HepG2 (cell line): ENCODE results near the gene MT1F. TPM values are rescaled to one million over a fixed set of nuclear protein-coding genes. Genes with fewer than 3 reads are reported as not detected.
A peak's percentile ranks its signal among the peaks of the same experiment; 100 is the strongest.

ENCODE experiments used
- ATAC-seq: fragments of 200-7000 bp; cut with Tn5 transposase; 3 replicates; pipeline ENCODE4 v1.9.1; 2020; ENCODE audit warnings: mild to moderate bottlenecking, moderate library complexity
- BruUV-seq: library from RNA; stranded (reverse); fragments of 400-500 nt; replicated peaks from 2 replicates; lab custom pipeline; 2021; lab: Mats Ljungman, UMichigan
- CTCF ChIA-PET: fragments of 300-600 bp; formaldehyde crosslinking; extraction: SDS; loops from one replicate; lab custom pipeline; 2021; ENCODE audit warnings: low total read pairs, inconsistent platforms, low intra/inter-chr PET ratio; lab: Yijun Ruan, JAX
- POLR2A ChIA-PET: fragments of 350-600 bp; sonication (Branson Sonifier 250); formaldehyde crosslinking; loops from one replicate; lab custom pipeline; 2020; ENCODE audit warnings: antibody characterized with exemption, inconsistent platforms; lab: Yijun Ruan, JAX
- DNase-seq: peaks from one replicate; pipeline ENCODE4 v3.0.0-alpha.2; 2015; ENCODE audit warnings: low spot score
- FAIRE-seq: peaks from 3 replicates; lab custom pipeline; 2011; peaks lifted over from hg19 to GRCh38; lab: Jason Lieb, UNC
- H2AFZ ChIP-seq: one replicate; pipeline ENCODE4 v1.6.1; 2011; ENCODE audit warnings: low read length, inconsistent platforms
- H3K27ac ChIP-seq: fragments of 300-600 bp; 3 replicates; pipeline ENCODE4 v1.8.0; 2011; ENCODE audit warnings: mixed run types, mild to moderate bottlenecking, mixed read lengths, low read length, inconsistent platforms; ENCODE audit not compliant: insufficient read depth; ENCODE audit errors: extremely low read length
- H3K27me3 ChIP-seq, 2 experiments: fragments of 200-600 bp in 1 of 2; 2 replicates in 1 of 2; 3 replicates in 1 of 2; pipeline versions ENCODE4 v1.6.0 to v1.8.0; 2011; ENCODE audit warnings: low read length in 2 of 2, mild to moderate bottlenecking in 2 of 2, moderate library complexity in 2 of 2, inconsistent platforms in 1 of 2; ENCODE audit not compliant: insufficient read depth in 2 of 2, control insufficient read depth in 1 of 2
- H3K36me3 ChIP-seq, 2 experiments: fragments of 200-600 bp in 1 of 2; replicated peaks in 1 of 2; 2 replicates in 1 of 2; 3 replicates in 1 of 2; pipeline versions ENCODE4 v1.5.1 to v1.8.0; 2011; ENCODE audit warnings: low read length in 2 of 2, inconsistent platforms in 1 of 2; ENCODE audit not compliant: insufficient read depth in 2 of 2, control insufficient read depth in 1 of 2
- H3K4me1 ChIP-seq: 2 replicates; pipeline ENCODE4 v1.5.1; 2012; ENCODE audit warnings: low read length, inconsistent platforms; ENCODE audit not compliant: insufficient read depth
- H3K4me2 ChIP-seq: 2 replicates; pipeline ENCODE4 v1.6.0; 2011; ENCODE audit warnings: low read depth, low read length, inconsistent platforms
- H3K4me3 ChIP-seq, 3 experiments: fragments of 200-600 bp in 1 of 3; sonication (generic), shearing (Covaris generic) in 1 of 3; replicated peaks in 1 of 3; 2 replicates each; pipeline ENCODE4 v1.5.1; 2011 to 2016; ENCODE audit warnings: low read length in 3 of 3, inconsistent platforms in 2 of 3, low read depth in 2 of 3, mild to moderate bottlenecking in 2 of 3, control low read depth in 1 of 3, mixed read lengths in 1 of 3; ENCODE audit not compliant: insufficient read depth in 1 of 3
- H3K79me2 ChIP-seq: one replicate; pipeline ENCODE4 v1.6.1; 2011; ENCODE audit warnings: low read length, inconsistent platforms; ENCODE audit not compliant: insufficient read depth
- H3K9ac ChIP-seq: 2 replicates; pipeline ENCODE4 v1.6.0; 2011; ENCODE audit warnings: mild to moderate bottlenecking, low read depth, low read length, inconsistent platforms; ENCODE audit not compliant: insufficient read depth
- H3K9me3 ChIP-seq: 2 replicates; pipeline ENCODE4 v1.5.1; 2012; ENCODE audit warnings: mild to moderate bottlenecking, low read length
- H4K20me1 ChIP-seq: 2 replicates; pipeline ENCODE4 v1.6.0; 2011; ENCODE audit warnings: inconsistent platforms, mild to moderate bottlenecking, low read length, moderate library complexity; ENCODE audit not compliant: insufficient read depth
- ARHGAP35 ChIP-seq: sonication (generic); formaldehyde crosslinking; IDR thresholded peaks from 2 replicates; pipeline ENCODE4 v1.9.0; 2022; ENCODE audit warnings: mild to moderate bottlenecking, inconsistent platforms, moderate library complexity, missing genetic modification reagents, borderline replicate concordance
- ATF4 ChIP-seq, 2 experiments: fragments of 450-650 bp in 1 of 2; sonication (generic) in 1 of 2; formaldehyde crosslinking; IDR thresholded peaks; 2 replicates each; pipeline versions ENCODE4 v1.5.0 to v1.8.0; 2020 to 2022; ENCODE audit warnings: mild to moderate bottlenecking in 1 of 2, missing genetic modification reagents in 1 of 2
- HMGA1 ChIP-seq: sonication (generic); formaldehyde crosslinking; conservative IDR thresholded peaks from 2 replicates; pipeline ENCODE4 v1.4.0; 2020; ENCODE audit warnings: missing genetic modification reagents
- HNF4A ChIP-seq: sonication (generic); formaldehyde crosslinking; IDR thresholded peaks from 2 replicates; pipeline ENCODE4 v1.4.0; 2020; ENCODE audit warnings: missing genetic modification reagents
- HNRNPH1 ChIP-seq: fragments of 200-400 bp; formaldehyde crosslinking; optimal IDR thresholded peaks from 2 replicates; pipeline ENCODE3; 2017; ENCODE audit warnings: mild to moderate bottlenecking, low read depth, low read length
- HNRNPL ChIP-seq: fragments of 200-400 bp; formaldehyde crosslinking; IDR thresholded peaks from 2 replicates; pipeline ENCODE4 v1.6.1; 2017; ENCODE audit warnings: mild to moderate bottlenecking, low read depth, low read length
- IRF1 ChIP-seq: sonication (generic); formaldehyde crosslinking; IDR thresholded peaks from 2 replicates; pipeline ENCODE4 v1.4.0; 2020; ENCODE audit warnings: low read depth, mild to moderate bottlenecking, missing genetic modification reagents
- MTA1 ChIP-seq: sonication (generic); formaldehyde crosslinking; IDR thresholded peaks from 2 replicates; pipeline ENCODE4 v1.4.0; 2020; ENCODE audit warnings: missing genetic modification reagents, mild to moderate bottlenecking, borderline replicate concordance
- PCBP1 ChIP-seq: fragments of 200-400 bp; formaldehyde crosslinking; IDR thresholded peaks from 2 replicates; pipeline ENCODE4 v1.6.1; 2017; ENCODE audit warnings: mild to moderate bottlenecking, low read depth, low read length, borderline replicate concordance
- POGK ChIP-seq: sonication (generic); formaldehyde crosslinking; conservative IDR thresholded peaks from 2 replicates; pipeline ENCODE4 v1.8.0; 2022; ENCODE audit warnings: mild to moderate bottlenecking, moderate library complexity, missing genetic modification reagents
- ZNF180 ChIP-seq: sonication (generic); formaldehyde crosslinking; IDR thresholded peaks from 2 replicates; pipeline ENCODE4 v1.4.0; 2020; ENCODE audit warnings: low read depth, missing genetic modification reagents, borderline replicate concordance
- WGBS: methylation state at CpG from one replicate; pipeline ENCODE4 v1.1.6; 2017; ENCODE audit warnings: low lambda C conversion rate; 5-methylcytosine and 5-hydroxymethylcytosine counted together
- in situ Hi-C: cut with HindIII; loops from 2 replicates; pipeline ENCODE4 v1.10.0; 2017; ENCODE audit warnings: low pct_unique_long_range_greater_than_20kb; ENCODE audit not compliant: extremely low pct_ligation_motif_present
- intact Hi-C: fragments of 100-400 bp; cut with micrococcal nuclease; formaldehyde crosslinking; loops from one replicate; pipeline ENCODE4 v1.10.0; 2022; ENCODE audit not compliant: unreplicated experiment
- polyA plus RNA-seq, 8 experiments: library from polyadenylated mRNA; depleted of rRNA in 3 of 8; stranded (reverse) in 7 of 8; unstranded in 1 of 8; fragments of >200 nt; fragmentation: Illumina TruSeq in 4 of 8; extraction: Trizol in 4 of 8; gene quantifications; 2 replicates each; pipeline versions ENCODE4 v1.2.1 to v1.2.3, GENCODE V29; 2011 to 2016; ENCODE audit warnings: low read depth in 4 of 8, missing spikeins in 1 of 8, mixed read lengths in 1 of 8; ENCODE audit not compliant: insufficient read depth in 1 of 8
- total RNA-seq, 5 experiments: library from RNA; depleted of rRNA; stranded (reverse); fragments of >200 nt; fragmentation: Illumina TruSeq; extraction: Trizol; gene quantifications; 2 replicates each; pipeline ENCODE4 v1.2.3, GENCODE V29; 2016; ENCODE audit warnings: low read depth in 1 of 5
- TF ChIP-seq, protein P1 (sequence below): sonication (generic); formaldehyde crosslinking; IDR thresholded peaks from 2 replicates; pipeline ENCODE4 v1.5.0; 2020; ENCODE audit warnings: missing genetic modification reagents
- TF ChIP-seq, protein P2 (sequence below): sonication (generic); formaldehyde crosslinking; IDR thresholded peaks from 2 replicates; pipeline ENCODE4 v1.8.0; 2022; ENCODE audit warnings: mild to moderate bottlenecking, missing genetic modification reagents, borderline replicate concordance

MT1F gene
- total and polyA plus RNA-seq, 2 of the 13 experiments (the other 11 are each of a cell fraction or from before 2014, with no cell fraction given), result 1.9 to 169 TPM

DNA sequence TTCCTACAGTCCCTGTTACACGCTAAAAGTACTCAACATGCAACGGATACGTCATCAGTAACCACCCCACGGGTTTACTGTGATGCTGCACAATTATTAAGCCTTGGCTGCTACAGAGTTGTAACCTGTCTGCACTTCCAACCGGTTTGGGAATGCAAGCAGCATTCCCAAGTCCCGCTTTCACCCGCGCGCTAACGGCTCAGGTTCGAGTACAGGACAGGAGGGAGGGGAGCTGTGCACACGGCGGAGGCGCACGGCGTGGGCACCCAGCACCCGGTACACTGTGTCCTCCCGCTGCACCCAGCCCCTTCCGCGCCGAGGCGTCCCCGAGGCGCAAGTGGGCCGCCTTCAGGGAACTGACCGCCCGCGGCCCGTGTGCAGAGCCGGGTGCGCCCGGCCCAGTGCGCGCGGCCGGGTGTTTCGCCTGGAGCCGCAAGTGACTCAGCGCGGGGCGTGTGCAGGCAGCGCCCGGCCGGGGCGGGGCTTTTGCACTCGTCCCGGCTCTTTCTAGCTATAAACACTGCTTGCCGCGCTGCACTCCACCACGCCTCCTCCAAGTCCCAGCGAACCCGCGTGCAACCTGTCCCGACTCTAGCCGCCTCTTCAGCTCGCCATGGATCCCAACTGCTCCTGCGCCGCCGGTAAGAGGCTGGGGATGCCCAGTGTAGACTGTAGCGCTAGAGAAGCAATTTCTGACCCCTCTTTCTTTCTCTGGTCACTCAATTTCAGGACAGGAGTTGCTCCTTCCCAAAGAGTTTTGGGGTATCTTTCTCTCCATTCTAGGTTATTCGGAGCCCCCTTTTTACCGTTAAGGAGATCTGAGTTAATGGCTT lies 49.5 kb upstream of the MT1F start, which contains the start of gene MT2A (continued):
- TF ChIP-seq ATF4 (CRISPR knock-in tag; IDR thresholded peaks at IDR 0.05), result peak in 1 of 2 experiments; percentile 68; a peak in 1 of 4 replicates
- 0 out of 2 replicates have a peak, but pooled peaks have one; percentile 60 for TF ChIP-seq PCBP1
- no peak for TF ChIP-seq HMGA1

- Histone ChIP-seq H3K27me3 (no peaks in the 10 kb centered on the region; a peak in 1 of 5 replicates), H3K4me3 (peak overlapping the region; percentile 75 to 84 (median 76)), H3K9me3 (no peaks in the 10 kb centered on the region), H3K36me3 (no peaks in the 10 kb centered on the region), H3K4me2 (peak overlapping the region; percentile 91), H3K4me1 (peaks cover 68% of the 10 kb centered on the region), H3K27ac (peak overlapping the region; percentile 39), H3K79me2 (no peaks in the 10 kb centered on the region), H4K20me1 (no peaks in the 10 kb centered on the region), H3K9ac (peak overlapping the region; percentile 68), H2AFZ (no peak overlapping the region)
- DNase-seq (no peak), FAIRE-seq (no peak), ATAC-seq (no peak)
- POLR2A ChIA-PET, result interaction anchor here (0.7 to 5.3 kb wide), 12 partner anchors 16 to 395 kb away, joined by 3 to 83 read pairs (median 5); partner anchors contain the start of genes HERPUD1, MT1E, MT1F and MT1X
- in situ Hi-C loops, result no loop called here
- CTCF ChIA-PET, result no interaction called here
- intact Hi-C loops, result loop anchor here (2.0 to 10.0 kb wide), 3 partner anchors 18 to 256 kb away; partner anchors contain the start of genes MT1B, MT1F and SLC12A3
- WGBS, result 2% methylated on average over 20 of the region's 21 CpGs
- BruUV-seq, result TSS peak; percentile 98
- TF ChIP-seq ZNF180 (0 out of 2 replicates have a peak, but pooled peaks have one; percentile 59), HNRNPH1 (peak; percentile 2), ARHGAP35 (CRISPR knock-in tag) (peak; percentile 15; the same call in 1 of the 2 replicates), POGK (CRISPR knock-in tag) (no peak), HNF4A (CRISPR knock-in tag) (no peak), HNRNPL (0 out of 2 replicates have a peak, but pooled peaks have one; percentile 55), IRF1 (CRISPR knock-in tag) (0 out of 2 replicates have a peak, but pooled peaks have one; percentile 16), MTA1 (0 out of 2 replicates have a peak, but pooled peaks have one; percentile 26)
- TF ChIP-seq, protein P1, sequence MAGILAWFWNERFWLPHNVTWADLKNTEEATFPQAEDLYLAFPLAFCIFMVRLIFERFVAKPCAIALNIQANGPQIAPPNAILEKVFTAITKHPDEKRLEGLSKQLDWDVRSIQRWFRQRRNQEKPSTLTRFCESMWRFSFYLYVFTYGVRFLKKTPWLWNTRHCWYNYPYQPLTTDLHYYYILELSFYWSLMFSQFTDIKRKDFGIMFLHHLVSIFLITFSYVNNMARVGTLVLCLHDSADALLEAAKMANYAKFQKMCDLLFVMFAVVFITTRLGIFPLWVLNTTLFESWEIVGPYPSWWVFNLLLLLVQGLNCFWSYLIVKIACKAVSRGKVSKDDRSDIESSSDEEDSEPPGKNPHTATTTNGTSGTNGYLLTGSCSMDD (CRISPR knock-in tag), result no peak
- TF ChIP-seq, protein P2, sequence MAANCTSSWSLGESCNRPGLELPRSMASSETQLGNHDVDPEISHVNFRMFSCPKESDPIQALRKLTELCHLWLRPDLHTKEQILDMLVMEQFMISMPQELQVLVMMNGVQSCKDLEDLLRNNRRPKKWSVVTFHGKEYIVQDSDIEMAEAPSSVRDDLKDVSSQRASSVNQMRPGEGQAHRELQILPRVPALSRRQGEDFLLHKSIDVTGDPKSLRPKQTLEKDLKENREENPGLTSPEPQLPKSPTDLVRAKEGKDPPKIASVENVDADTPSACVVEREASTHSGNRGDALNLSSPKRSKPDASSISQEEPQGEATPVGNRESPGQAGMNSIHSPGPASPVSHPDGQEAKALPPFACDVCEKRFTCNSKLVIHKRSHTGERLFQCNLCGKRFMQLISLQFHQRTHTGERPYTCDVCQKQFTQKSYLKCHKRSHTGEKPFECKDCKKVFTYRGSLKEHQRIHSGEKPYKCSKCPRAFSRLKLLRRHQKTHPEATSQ (CRISPR knock-in tag), result 0 out of 2 replicates have a peak, but pooled peaks have one; percentile 17
Measured at GRCh38 chr16:56608876-56609462, 48.8 kb upstream of the MT1F start.
